Measurements from ENCODE around the gene LRRC59.

Gene LRRC59

DNA sequence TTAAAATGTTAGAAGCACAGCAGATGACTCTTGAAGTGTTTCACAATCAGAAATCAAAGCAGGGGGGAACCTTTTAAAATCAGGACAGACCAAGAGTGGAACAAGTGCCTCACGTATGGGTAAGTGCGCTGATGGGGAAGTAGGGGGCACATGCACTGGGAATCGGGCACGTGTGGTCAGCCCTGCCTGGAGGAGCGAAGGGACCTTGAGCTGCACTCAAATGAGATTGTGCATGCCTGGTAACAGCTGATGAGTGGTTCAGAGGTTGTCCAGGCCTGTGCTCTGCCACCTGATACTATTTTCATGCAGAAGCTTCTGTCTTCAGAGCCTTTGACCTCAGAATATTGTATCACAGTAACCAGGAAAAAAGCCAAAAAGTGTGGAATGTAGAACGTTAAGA, 65.1 kb downstream of the LRRC59 start:
- TF ChIP-seq, protein P1, sequence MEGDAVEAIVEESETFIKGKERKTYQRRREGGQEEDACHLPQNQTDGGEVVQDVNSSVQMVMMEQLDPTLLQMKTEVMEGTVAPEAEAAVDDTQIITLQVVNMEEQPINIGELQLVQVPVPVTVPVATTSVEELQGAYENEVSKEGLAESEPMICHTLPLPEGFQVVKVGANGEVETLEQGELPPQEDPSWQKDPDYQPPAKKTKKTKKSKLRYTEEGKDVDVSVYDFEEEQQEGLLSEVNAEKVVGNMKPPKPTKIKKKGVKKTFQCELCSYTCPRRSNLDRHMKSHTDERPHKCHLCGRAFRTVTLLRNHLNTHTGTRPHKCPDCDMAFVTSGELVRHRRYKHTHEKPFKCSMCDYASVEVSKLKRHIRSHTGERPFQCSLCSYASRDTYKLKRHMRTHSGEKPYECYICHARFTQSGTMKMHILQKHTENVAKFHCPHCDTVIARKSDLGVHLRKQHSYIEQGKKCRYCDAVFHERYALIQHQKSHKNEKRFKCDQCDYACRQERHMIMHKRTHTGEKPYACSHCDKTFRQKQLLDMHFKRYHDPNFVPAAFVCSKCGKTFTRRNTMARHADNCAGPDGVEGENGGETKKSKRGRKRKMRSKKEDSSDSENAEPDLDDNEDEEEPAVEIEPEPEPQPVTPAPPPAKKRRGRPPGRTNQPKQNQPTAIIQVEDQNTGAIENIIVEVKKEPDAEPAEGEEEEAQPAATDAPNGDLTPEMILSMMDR (IDR thresholded peaks at IDR 0.05; ENCODE audit: borderline replicate concordance, insufficient read depth, low read depth, low read length) = no peak
- no peak overlapping the region for H3K4me3 ChIP-seq (ENCODE audit: low read depth, low read length)

Measured in GM12875 (cell line).